DND-41 (cell line): ENCODE measurements around the gene ATAD2B.

Experiments
- EZH2 ChIP-seq: IDR thresholded peaks from 3 replicates; pipeline ENCODE4 v1.6.1; 2012; ENCODE audit warnings: borderline replicate concordance, low read depth, mild to moderate bottlenecking, moderate library complexity, low read length, inconsistent platforms; ENCODE audit not compliant: severe bottlenecking
- TF ChIP-seq, protein P1 (sequence below): IDR thresholded peaks from 2 replicates; pipeline ENCODE4 v1.5.1; 2012; ENCODE audit warnings: borderline replicate concordance, low read length, moderate library complexity, mild to moderate bottlenecking; ENCODE audit not compliant: poor library complexity, severe bottlenecking; ENCODE audit errors: extremely low read depth

GRCh38 chr2:23801396-23801795 is 125.5 kb downstream of the ATAD2B start:
- TF ChIP-seq, protein P1, sequence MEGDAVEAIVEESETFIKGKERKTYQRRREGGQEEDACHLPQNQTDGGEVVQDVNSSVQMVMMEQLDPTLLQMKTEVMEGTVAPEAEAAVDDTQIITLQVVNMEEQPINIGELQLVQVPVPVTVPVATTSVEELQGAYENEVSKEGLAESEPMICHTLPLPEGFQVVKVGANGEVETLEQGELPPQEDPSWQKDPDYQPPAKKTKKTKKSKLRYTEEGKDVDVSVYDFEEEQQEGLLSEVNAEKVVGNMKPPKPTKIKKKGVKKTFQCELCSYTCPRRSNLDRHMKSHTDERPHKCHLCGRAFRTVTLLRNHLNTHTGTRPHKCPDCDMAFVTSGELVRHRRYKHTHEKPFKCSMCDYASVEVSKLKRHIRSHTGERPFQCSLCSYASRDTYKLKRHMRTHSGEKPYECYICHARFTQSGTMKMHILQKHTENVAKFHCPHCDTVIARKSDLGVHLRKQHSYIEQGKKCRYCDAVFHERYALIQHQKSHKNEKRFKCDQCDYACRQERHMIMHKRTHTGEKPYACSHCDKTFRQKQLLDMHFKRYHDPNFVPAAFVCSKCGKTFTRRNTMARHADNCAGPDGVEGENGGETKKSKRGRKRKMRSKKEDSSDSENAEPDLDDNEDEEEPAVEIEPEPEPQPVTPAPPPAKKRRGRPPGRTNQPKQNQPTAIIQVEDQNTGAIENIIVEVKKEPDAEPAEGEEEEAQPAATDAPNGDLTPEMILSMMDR, result no peak
- no peak for TF ChIP-seq EZH2
